ENCODE results near the gene HPS3. TPM values are rescaled to one million over a fixed set of nuclear protein-coding genes. Genes with fewer than 3 reads are reported as not detected.
"Not testable (repeated sequence)": the region's sequence is repeated elsewhere in the genome, so short reads cannot be mapped to it uniquely, and the experiment has no call there.

Gene HPS3
- total RNA-seq, 1 experiment from 2014 or later = 20.9 TPM

DNA sequence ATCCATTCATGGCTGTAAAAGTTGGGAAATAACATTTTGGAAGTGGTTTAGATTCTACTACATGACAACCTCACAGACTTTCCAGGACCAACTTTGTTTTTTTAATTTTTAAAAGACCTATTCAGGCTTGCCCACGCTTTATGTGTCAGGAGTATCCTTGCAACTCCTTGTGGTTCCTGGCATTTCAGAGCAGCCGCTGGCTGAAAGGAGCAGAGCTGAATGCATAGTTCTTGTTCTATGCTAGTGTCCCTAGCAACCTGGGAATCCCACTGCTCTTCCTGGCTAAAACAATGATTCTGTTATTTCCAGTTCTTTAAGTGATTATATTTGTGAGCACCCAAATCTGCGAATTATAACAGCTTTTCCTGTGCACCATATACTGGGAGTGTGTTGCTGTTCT lies 57.3 kb downstream of the HPS3 start:
- Mint-ChIP-seq H3K36me3 (ENCODE audit: insufficient read depth, unreplicated experiment) (no peaks in the 10 kb centered on the region), H3K4me3 (ENCODE audit: unreplicated experiment) (no peak overlapping the region), H3K4me1 (ENCODE audit: low read depth, unreplicated experiment) (peaks cover 15% of the 10 kb centered on the region), H3K27ac (ENCODE audit: unreplicated experiment) (peak overlapping the region; percentile 57), H3K9me3 (ENCODE audit: unreplicated experiment) (no peaks in the 10 kb centered on the region), H3K27me3 (ENCODE audit: insufficient read depth, unreplicated experiment) (no peaks in the 10 kb centered on the region)
- Histone ChIP-seq H3K36me3 (ENCODE audit: control insufficient read depth, insufficient read depth, low read length) (no peaks in the 10 kb centered on the region), H3K4me3 (ENCODE audit: low read depth, low read length) (no peak overlapping the region), H3K4me1 (peaks cover 26% of the 10 kb centered on the region), H3K27me3 (replicated peaks; ENCODE audit: control insufficient read depth, insufficient read depth, low read length) (no peaks in the 10 kb centered on the region), H3K9me3 (no peaks in the 10 kb centered on the region)
- no peak for DNase-seq
- ChIA-PET POLR2A (no interaction called here), CTCF (no interaction called here)
- intact Hi-C loops (cut with micrococcal nuclease; ENCODE audit: unreplicated experiment) = loop anchor here (5.0 kb wide), 1 partner anchor 86 kb away; no protein-coding TSS in a partner anchor
- no TSS peak for BruUV-seq (replicated peaks)
- TF ChIP-seq, protein P1, sequence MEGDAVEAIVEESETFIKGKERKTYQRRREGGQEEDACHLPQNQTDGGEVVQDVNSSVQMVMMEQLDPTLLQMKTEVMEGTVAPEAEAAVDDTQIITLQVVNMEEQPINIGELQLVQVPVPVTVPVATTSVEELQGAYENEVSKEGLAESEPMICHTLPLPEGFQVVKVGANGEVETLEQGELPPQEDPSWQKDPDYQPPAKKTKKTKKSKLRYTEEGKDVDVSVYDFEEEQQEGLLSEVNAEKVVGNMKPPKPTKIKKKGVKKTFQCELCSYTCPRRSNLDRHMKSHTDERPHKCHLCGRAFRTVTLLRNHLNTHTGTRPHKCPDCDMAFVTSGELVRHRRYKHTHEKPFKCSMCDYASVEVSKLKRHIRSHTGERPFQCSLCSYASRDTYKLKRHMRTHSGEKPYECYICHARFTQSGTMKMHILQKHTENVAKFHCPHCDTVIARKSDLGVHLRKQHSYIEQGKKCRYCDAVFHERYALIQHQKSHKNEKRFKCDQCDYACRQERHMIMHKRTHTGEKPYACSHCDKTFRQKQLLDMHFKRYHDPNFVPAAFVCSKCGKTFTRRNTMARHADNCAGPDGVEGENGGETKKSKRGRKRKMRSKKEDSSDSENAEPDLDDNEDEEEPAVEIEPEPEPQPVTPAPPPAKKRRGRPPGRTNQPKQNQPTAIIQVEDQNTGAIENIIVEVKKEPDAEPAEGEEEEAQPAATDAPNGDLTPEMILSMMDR (IDR thresholded peaks at IDR 0.05; ENCODE audit: insufficient read depth in 1 of 2, low read depth in 1 of 2, low read length in 1 of 2, severe bottlenecking in 1 of 2, unreplicated experiment in 1 of 2) = no peak

GRCh38 chr3:149188494-149188893 lies 59.1 kb downstream of the HPS3 start:
- Mint-ChIP-seq H3K4me3 (ENCODE audit: unreplicated experiment) (no peak overlapping the region), H3K36me3 (ENCODE audit: insufficient read depth, unreplicated experiment) (no peaks in the 10 kb centered on the region), H3K4me1 (ENCODE audit: low read depth, unreplicated experiment) (peaks cover 15% of the 10 kb centered on the region), H3K27ac (ENCODE audit: unreplicated experiment) (no peak overlapping the region), H3K9me3 (ENCODE audit: unreplicated experiment) (no peaks in the 10 kb centered on the region), H3K27me3 (ENCODE audit: insufficient read depth, unreplicated experiment) (no peaks in the 10 kb centered on the region)
- Histone ChIP-seq H3K4me3 (ENCODE audit: low read depth, low read length) (no peak overlapping the region), H3K9me3 (no peaks in the 10 kb centered on the region), H3K4me1 (peaks cover 21% of the 10 kb centered on the region), H3K27me3 (replicated peaks; ENCODE audit: control insufficient read depth, insufficient read depth, low read length) (no peaks in the 10 kb centered on the region), H3K36me3 (ENCODE audit: control insufficient read depth, insufficient read depth, low read length) (no peaks in the 10 kb centered on the region)
- no TSS peak for BruUV-seq (replicated peaks)
- TF ChIP-seq, protein P1 (IDR thresholded peaks at IDR 0.05; ENCODE audit: insufficient read depth in 1 of 2, low read depth in 1 of 2, low read length in 1 of 2, severe bottlenecking in 1 of 2, unreplicated experiment in 1 of 2) = no peak
- POLR2A ChIA-PET = no interaction called here
- no peak for DNase-seq
- intact Hi-C loops (cut with micrococcal nuclease; ENCODE audit: unreplicated experiment) = loop anchor here (5.0 kb wide), 1 partner anchor 84 kb away; no protein-coding TSS in a partner anchor
- CTCF ChIA-PET = interaction anchor here (0.5 to 0.7 kb wide), 2 partner anchors 93 to 233 kb away, joined by 3 to 11 read pairs; no protein-coding TSS in a partner anchor

- Mint-ChIP-seq H3K27ac (ENCODE audit: unreplicated experiment) (no peak overlapping the region), H3K4me3 (ENCODE audit: unreplicated experiment) (no peak overlapping the region), H3K4me1 (ENCODE audit: low read depth, unreplicated experiment) (peaks cover 13% of the 10 kb centered on the region), H3K36me3 (ENCODE audit: insufficient read depth, unreplicated experiment) (no peaks in the 10 kb centered on the region), H3K9me3 (ENCODE audit: unreplicated experiment) (no peaks in the 10 kb centered on the region), H3K27me3 (ENCODE audit: insufficient read depth, unreplicated experiment) (no peaks in the 10 kb centered on the region)
- intact Hi-C loops (cut with micrococcal nuclease; ENCODE audit: unreplicated experiment) = no loop called here
- H3K27me3 ChIP-seq (replicated peaks; ENCODE audit: control insufficient read depth, insufficient read depth, low read length) = no peaks in the 10 kb centered on the region
- DNase-seq = no peak
- H3K36me3 ChIP-seq (ENCODE audit: control insufficient read depth, insufficient read depth, low read length) = no peaks in the 10 kb centered on the region
- POLR2A ChIA-PET = no interaction called here
- CTCF ChIA-PET = no interaction called here
- H3K9me3 ChIP-seq = no peaks in the 10 kb centered on the region
- BruUV-seq (replicated peaks) = no TSS peak
- TF ChIP-seq, protein P1 (IDR thresholded peaks at IDR 0.05; ENCODE audit: insufficient read depth in 1 of 2, low read depth in 1 of 2, low read length in 1 of 2, severe bottlenecking in 1 of 2, unreplicated experiment in 1 of 2) = no peak
- no peak overlapping the region for H3K4me3 ChIP-seq (ENCODE audit: low read depth, low read length)
- peaks cover 13% of the 10 kb centered on the region; the same call in 1 of the 2 replicates for H3K4me1 ChIP-seq
These were observed 65.8 kb downstream of the HPS3 start for GRCh38 chr3:149195221-149195620.

DNA sequence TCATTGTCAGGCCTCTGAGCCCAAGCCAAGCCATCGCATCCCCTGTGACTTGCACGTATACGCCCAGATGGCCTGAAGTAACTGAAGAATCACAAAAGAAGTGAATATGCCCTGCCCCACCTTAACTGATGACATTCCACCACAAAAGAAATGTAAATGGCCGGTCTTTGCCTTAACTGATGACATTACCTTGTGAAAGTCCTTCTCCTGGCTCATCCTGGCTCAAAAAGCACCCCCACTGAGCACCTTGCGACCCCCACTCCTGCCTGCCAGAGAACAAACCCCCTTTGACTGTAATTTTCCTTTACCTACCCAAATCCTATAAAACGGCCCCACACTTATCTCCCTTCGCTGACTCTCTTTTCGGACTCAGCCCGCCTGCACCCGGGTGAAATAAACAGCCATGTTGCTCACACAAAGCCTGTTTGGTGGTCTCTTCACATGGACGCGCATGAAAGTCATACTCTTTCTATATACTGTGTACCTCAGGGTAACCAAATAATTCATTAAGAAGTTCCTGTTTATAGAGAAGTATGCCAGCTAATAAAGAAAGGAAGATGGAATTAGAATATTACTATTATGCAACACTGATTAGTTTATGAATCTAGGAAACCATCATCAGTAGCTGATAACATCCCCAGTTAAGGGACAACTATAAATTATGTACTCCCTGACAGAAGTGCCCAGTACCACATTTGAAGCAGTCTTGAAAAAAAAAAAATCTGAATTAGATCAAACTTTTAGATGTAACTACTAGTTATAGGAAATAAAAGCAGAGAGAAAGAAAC lies 67.6 kb downstream of the HPS3 start:
- H3K36me3 Mint-ChIP-seq (ENCODE audit: insufficient read depth, unreplicated experiment); intact Hi-C loops (cut with micrococcal nuclease; ENCODE audit: unreplicated experiment); H3K4me3 ChIP-seq (ENCODE audit: low read depth, low read length); H3K27me3 ChIP-seq (replicated peaks; ENCODE audit: control insufficient read depth, insufficient read depth, low read length); H3K36me3 ChIP-seq (ENCODE audit: control insufficient read depth, insufficient read depth, low read length); H3K9me3 Mint-ChIP-seq (ENCODE audit: unreplicated experiment); H3K27ac Mint-ChIP-seq (ENCODE audit: unreplicated experiment); H3K4me3 Mint-ChIP-seq (ENCODE audit: unreplicated experiment); DNase-seq; CTCF ChIA-PET; BruUV-seq (replicated peaks); H3K27me3 Mint-ChIP-seq (ENCODE audit: insufficient read depth, unreplicated experiment); H3K9me3 ChIP-seq; POLR2A ChIA-PET: not testable (repeated sequence)
- H3K4me1 Mint-ChIP-seq (ENCODE audit: low read depth, unreplicated experiment) = peaks cover 13% of the 10 kb centered on the region
- peaks cover 13% of the 10 kb centered on the region; the same call in 1 of the 2 replicates for H3K4me1 ChIP-seq
